ENCODE data around the gene ULBP3. TPM values are rescaled to one million over a fixed set of nuclear protein-coding genes. Genes with fewer than 3 reads are reported as not detected.

Gene ULBP3
- total RNA-seq, 1 donor from 2014 or later = 3.3 TPM

GRCh38 chr6:150046943-150047342, 22.0 kb downstream of the ULBP3 start:
- Mint-ChIP-seq H3K9me3 (ENCODE audit: unreplicated experiment) (no peaks in the 10 kb centered on the region), H3K36me3 (ENCODE audit: unreplicated experiment) (no peaks in the 10 kb centered on the region)

GRCh38 chr6:150044621-150045145, 24.2 kb downstream of the ULBP3 start:
- H3K27me3 Mint-ChIP-seq (ENCODE audit: unreplicated experiment) = peaks cover 67% of the 10 kb centered on the region
- no peak overlapping the region for H3K27ac Mint-ChIP-seq (ENCODE audit: unreplicated experiment)
- no peaks in the 10 kb centered on the region for H3K9me3 Mint-ChIP-seq (ENCODE audit: unreplicated experiment)

More at GRCh38 chr6:150046943-150047342, 22.0 kb downstream of the ULBP3 start:
- Mint-ChIP-seq H3K4me3 (ENCODE audit: unreplicated experiment) (no peak overlapping the region), H3K27me3 (ENCODE audit: unreplicated experiment) (peaks cover 60% of the 10 kb centered on the region), H3K4me1 (ENCODE audit: unreplicated experiment) (no peaks in the 10 kb centered on the region), H3K27ac (ENCODE audit: unreplicated experiment) (no peak overlapping the region)
- TF ChIP-seq CTCF (IDR thresholded peaks at IDR 0.05) = no peak
- DNase-seq (ENCODE audit: extremely low spot score, unreplicated experiment) = no peak

GRCh38 chr6:150043501-150044412, 25.2 kb downstream of the ULBP3 start:
- no peaks in the 10 kb centered on the region for H3K36me3 Mint-ChIP-seq (ENCODE audit: unreplicated experiment)
- H3K4me3 Mint-ChIP-seq (ENCODE audit: unreplicated experiment) = no peak overlapping the region
- no peaks in the 10 kb centered on the region for H3K4me1 Mint-ChIP-seq (ENCODE audit: unreplicated experiment)
- H3K27ac Mint-ChIP-seq (ENCODE audit: unreplicated experiment) = no peak overlapping the region
- H3K9me3 Mint-ChIP-seq (ENCODE audit: unreplicated experiment) = no peaks in the 10 kb centered on the region
- no peak for DNase-seq (ENCODE audit: extremely low spot score, unreplicated experiment)
- no peak for TF ChIP-seq CTCF (IDR thresholded peaks at IDR 0.05)
- peaks cover 74% of the 10 kb centered on the region for H3K27me3 Mint-ChIP-seq (ENCODE audit: unreplicated experiment)

More at GRCh38 chr6:150044621-150045145, 24.2 kb downstream of the ULBP3 start:
- no peaks in the 10 kb centered on the region for H3K4me1 Mint-ChIP-seq (ENCODE audit: unreplicated experiment)
- no peaks in the 10 kb centered on the region for H3K36me3 Mint-ChIP-seq (ENCODE audit: unreplicated experiment)
- no peak for TF ChIP-seq CTCF (IDR thresholded peaks at IDR 0.05)
- no peak for DNase-seq (ENCODE audit: extremely low spot score, unreplicated experiment)
- no peak overlapping the region for H3K4me3 Mint-ChIP-seq (ENCODE audit: unreplicated experiment)

GRCh38 chr6:150043096-150043495, 25.8 kb downstream of the ULBP3 start:
- no peak for TF ChIP-seq CTCF (IDR thresholded peaks at IDR 0.05)
- peaks cover 77% of the 10 kb centered on the region for H3K27me3 Mint-ChIP-seq (ENCODE audit: unreplicated experiment)
- no peak overlapping the region for H3K4me3 Mint-ChIP-seq (ENCODE audit: unreplicated experiment)
- H3K9me3 Mint-ChIP-seq (ENCODE audit: unreplicated experiment) = no peaks in the 10 kb centered on the region
- H3K36me3 Mint-ChIP-seq (ENCODE audit: unreplicated experiment) = no peaks in the 10 kb centered on the region
- no peak overlapping the region for H3K27ac Mint-ChIP-seq (ENCODE audit: unreplicated experiment)
- peaks cover 3% of the 10 kb centered on the region for H3K4me1 Mint-ChIP-seq (ENCODE audit: unreplicated experiment)
- DNase-seq (ENCODE audit: extremely low spot score, unreplicated experiment) = no peak

Measured in osteocyte (in vitro differentiated cells).